GM19099 (cell line): ENCODE data around the gene BAHCC1.

Source experiments
- POLR2A ChIP-seq: IDR thresholded peaks from 3 replicates; pipeline ENCODE4 v1.6.1; 2011; ENCODE audit warnings: low read depth; ENCODE audit not compliant: insufficient read length; ENCODE audit errors: extremely low read depth

The BAHCC1 gene

DNA sequence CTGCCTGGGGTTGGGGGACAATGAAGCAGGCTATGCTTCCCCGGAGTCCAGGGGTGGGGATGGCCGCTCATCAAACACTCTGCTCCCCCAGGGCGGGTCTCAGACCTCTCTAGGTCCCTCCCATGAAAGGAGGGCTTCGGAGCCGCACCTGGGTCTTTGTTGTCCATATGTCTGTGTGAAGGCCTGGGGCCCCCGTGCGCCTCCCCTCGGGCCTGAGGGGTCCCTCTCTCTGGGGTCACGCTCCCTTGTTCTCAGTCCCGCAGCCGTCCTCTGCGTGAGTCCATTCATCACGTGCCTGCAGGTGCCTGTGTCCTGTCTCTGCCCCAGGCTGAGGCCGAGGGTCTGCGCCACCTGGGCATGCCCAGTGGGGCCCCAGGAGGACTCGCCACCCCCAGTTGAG, 15.6 kb downstream of the BAHCC1 start:
- TF ChIP-seq POLR2A, result no peak

DNA sequence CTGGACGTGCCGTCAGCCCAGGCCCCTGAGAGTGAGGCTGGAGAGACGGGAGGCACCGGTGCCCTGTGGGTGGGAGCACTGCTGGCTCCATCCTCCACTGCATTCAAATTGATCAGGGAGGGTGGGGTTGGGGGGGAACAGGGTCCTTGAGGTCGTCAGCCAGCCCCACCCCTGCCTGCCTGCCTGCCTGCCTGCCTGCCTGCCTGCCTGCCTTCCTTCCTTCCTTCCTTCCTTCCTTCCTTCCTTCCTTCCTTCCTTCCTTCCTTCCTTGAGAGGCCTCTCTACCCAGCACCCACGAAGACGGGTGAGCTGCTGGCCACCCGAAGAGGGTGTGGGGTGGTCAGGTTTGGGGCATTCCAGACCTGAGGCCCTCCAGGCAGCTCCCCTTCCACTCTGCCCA, 16.0 kb downstream of the BAHCC1 start:
- no peak for TF ChIP-seq POLR2A

DNA sequence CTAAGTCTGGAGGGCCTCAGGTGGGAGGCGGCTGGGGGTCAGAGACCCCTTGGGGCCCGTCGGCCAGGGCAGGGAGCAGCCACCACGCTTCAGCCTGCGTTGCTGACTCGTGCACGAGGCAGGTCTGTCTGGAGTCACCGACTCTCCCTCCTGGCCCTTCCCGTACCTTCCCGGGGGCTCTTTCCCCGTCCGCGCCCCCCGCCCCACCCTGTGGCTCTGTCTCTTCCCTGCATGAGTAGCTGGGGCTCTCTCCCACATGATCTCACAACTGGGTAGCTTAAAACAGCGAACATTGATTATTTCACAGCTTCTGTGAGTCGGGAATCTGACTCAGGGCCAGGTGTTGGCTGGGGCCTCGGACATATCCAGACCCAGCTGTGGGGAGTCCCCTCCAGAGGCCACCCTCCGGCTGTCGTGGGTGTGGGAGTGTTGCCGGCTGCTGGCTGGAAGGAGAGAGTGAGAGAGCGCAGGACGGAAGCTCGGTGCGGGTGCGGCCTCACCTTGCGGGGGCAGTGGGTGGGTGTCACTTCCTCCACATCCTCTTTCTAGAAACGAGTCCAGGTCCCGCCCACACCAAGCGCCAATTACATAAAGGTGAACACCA, 17.3 kb downstream of the BAHCC1 start:
- TF ChIP-seq POLR2A, result no peak

DNA sequence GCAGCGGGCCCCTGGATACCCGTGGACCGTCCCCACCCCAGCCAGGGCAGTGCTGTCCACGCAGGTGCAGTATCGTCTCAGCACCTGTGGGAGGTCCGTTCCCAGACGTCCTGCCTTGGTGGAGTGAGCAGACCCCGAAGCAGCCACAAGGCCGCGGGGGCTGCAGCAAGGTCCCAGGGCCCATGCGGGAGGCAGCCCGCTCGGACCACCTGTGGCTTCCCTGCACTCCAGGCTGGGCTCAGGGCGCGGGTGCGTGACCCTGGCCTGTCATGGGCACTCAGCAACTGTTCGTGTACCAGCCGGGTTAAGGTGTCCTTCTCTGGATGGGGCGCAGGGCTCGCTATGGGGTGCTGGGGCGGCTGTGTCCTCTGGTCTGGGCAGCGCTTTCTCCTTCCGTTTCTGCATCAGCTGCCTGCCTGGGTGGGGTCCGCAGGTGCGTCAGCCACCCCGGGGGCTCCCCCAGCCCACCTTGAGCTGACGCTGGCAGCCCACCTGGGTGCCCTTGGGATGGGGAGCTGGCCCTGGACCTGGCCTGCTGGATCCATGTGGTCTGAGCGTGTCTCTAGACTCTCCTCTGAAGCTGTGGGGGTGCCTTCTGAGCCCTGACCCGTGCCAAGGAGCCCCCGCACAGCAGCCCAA, 18.4 kb downstream of the BAHCC1 start:
- TF ChIP-seq POLR2A, result no peak

DNA sequence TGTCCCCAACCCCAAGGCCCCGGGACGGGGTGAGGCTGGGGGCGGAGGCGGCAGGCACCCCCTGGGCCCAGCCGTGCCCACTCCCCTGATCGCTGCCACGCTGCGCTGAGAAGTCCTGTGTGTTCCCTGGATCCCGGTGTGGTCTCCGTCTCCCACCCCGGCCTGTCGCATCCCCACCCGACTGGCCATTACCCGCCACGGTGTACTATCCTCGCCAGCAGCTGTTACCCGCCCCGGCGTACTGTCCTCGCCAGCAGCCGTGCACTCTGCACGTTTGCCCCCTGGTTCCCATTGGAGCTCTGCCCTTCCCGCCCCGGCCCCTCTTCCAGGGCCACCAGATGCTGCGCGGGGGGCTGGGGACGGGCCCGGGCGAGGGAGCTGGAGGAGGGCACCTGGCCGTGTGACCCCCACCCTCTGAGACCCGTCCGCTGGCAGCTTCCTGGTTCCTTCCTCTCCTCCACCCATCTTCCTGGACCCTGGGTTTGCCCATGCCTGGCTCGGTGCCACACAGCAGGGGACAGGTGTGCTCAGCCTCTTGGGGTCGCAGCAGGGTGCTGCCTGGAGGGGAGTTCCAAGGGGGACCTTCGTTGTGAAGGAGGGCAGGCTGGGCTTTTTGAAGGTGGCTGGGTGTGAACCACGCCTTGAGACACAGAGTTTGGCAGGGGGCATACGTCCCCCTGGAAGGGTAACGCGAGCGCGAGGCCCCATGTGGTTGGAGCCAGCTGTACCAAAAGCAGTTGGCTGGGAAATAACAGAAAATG, 19.7 kb downstream of the BAHCC1 start:
- TF ChIP-seq POLR2A, result no peak

DNA sequence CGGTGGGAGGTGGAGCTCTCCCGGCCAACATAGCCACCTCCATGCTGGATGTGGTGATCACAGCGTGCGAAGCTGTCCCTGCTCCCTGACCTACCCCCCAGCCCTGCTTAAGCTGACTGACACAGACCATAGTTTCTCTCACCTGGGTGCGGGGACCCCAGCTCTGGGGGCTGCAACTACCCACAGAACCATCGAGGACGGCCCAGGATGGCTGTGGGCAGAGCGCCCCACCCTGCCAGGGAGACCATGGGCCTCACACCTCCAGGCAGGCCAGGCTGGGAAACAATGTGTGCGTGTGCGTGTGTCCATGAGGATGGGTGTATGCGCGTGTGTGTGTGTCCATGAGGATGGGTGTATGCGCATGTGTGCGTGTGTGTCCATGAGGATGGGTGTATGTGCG, 20.4 kb downstream of the BAHCC1 start:
- TF ChIP-seq POLR2A, result no peak

DNA sequence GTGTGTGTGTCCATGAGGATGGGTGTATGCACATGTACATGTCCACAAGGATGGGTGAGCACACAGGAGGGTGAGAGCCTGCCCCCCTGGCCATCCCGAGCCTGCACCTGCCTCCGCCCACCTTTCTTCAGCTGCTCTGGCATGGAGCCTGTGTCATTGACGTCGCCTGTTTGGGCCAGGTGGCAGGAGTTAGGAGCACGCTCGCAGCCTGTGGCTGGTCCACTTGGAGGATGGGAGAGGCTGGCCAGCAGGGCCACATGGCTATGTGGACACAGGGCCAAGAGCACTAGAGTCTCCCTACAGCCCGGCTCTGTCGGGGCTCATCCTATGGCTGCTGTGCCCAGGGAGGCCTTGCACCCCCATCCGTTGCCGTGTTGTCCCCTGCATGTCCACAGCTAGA, 21.4 kb downstream of the BAHCC1 start:
- no peak for TF ChIP-seq POLR2A

DNA sequence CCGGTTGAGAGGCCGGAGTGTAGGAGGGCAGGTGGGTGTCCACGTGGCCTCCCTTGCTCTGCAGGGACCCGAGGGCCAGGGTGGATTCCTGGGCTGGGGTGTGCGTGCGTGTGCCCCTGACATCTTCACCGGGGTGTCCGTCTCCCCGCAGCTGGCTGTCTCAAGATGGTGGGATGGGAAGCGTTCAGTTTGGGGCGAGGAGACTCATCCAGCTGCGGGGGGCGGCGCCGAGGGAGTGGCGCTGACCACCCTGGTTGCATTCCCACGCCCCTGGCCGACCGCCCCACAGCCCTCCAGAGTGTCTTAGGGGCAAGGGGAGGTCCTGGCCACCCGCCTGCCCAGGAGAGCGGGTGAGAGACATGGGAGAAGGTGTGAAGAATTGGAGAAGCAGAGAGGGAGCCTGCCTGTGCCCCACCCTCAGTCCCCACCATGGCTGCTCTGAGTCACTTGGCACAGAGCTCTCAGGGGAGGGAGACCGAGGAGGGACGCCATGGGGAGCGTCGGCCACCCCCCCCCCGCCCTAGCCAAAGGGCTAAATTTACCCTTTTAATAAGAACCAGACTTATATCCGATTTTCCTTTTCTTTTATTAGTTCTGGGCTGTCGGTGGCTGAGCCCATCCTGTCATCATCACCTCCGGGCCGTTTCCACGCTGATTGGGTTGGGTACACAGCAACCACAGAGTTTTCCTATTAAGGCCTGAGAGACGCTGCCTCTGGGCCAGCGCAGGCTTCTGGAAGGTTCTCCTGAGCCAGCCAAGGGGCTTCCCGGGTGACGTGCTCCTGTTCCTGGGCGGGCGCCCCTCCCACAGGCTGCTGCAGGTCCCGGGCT, 22.0 kb downstream of the BAHCC1 start:
- TF ChIP-seq POLR2A, result no peak

DNA sequence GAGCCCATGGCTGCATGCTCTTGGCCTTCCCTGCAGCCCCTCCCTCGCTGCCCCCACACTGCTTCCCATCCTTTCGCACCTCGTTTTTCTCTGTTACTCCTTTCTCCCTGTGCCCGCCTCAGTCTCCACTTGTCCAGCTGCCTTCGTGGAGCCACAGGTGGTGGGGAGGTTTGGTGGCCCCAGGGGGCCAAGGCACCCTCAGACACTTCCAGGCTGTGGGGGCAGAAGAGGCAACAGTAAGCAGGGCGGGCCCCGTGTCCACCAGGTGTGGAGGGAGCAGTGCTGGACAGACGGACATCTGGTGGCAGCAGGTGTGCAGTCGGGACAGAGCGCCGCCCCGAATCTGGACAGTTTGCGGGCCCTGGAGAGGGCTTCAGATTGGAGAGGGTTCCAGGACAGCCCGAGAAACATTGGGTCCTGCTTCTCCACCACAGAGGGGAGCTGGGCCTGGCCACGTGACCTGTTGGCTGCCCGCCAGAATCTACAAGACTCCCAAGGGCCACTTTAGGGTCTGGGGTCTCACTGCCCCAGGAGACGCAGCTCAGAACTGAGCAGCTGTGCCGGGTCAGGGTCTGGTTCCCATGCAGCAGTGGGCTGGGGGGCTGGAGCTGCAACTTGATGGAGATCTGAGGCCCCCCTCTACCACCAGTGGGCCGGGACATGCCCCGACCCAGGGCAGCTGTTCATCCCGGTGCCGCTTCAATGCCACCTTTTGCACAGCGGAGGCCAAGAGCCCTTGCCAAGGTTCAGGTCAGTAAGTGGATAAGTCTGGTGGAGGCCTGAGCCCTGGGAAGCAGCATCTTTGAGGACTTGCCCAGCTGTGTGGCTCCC, 22.8 kb downstream of the BAHCC1 start:
- TF ChIP-seq POLR2A, result no peak

DNA sequence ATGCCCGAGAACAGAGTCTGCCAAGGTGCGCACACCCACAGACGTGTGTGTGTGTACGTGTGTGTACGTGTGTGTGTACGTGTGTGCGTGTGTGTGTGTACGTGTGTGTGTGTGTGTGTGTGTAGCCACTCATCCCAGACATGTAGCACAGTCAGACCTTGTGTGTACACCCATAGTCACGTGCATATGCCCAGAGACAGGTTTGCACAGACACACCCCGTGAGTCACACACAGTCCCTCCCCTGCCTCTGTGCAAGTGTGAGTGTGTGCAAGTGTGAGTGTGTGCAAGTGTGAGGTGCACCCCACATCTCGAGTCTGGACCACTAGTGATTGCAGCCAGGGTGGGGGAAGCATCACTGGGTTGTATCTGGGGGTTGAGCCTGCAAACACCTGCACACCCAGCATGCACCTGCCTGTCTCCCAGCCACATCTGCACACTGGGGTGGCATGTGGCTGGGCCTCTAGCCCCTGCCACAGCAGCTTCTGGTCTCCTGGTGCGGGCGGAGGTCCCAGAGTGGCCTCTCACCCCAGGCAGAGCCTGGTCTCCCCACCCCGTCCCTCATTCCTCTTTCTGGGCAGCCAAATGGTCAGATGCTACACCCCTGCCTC, 23.6 kb downstream of the BAHCC1 start:
- TF ChIP-seq POLR2A, result no peak

DNA sequence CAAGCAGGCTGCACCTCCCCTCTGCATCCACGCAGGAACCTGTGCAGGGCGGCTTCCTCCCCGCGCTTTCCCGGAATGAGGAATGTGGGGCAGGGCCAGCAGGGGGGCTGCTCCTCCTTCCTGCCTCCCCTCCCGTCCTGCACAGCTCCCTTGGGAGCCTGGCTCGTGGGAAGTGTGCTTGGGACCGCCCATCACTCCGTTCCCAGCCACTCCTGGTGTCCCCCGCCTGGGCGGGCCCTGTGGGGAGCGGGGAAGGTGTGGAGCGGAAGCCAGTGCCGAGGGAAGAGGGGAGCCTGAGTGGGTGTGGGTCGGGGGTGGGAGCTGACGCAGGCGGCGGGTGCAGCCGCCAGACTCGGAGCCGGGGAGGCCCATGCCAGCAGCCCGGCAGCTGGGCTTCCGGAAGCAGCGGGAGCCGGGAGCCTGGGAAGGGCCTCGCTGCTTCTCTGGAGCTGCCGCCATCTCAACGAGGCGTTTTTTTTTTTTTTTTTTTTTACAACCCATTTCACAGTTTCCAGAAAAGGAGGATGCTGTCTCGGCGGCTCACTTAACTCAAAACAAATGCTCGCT, 24.1 kb downstream of the BAHCC1 start:
- TF ChIP-seq POLR2A, result no peak

DNA sequence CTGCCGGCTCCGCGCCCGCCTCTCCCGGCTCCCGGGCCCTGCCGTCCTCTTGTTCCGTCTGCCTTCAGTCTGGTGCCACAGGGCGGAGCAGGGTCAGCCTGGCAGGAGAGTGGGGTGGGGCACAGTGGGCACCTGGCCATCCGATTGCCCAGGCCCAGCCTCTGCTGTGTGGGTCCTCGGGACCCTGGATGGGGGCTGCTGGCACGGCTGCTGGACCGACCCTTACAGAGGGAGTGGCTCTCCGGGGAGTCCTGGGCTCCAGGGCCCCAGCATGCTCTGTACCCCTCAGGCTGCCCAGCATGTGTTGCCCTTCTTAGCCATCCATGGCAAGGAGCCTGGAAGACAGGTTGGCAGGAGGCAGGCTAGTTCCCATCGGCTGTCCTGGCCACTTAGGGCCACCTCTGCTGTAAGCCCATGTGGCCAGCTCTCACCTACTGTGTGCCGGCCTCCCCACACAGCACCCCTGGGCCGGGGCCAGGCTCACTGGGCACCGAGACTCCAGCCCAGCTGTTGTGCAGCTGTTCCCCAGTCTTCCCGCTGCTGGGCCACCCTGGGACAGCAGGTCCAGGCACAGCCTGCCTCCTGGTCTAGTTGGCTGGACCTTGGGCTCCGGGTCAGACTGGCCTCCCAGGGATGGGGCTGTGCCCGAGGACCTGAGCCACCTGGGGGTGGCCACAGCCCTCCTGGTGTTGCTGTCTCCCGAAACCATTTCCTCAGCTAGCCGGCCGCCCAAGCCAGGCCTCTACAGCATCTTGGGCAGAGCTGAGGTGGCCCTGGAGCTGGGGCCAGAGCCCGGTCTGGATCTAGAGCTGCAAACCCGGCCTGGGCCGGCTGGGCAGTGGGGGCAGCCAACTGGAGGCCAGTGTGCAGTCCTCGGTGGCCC, 24.9 kb downstream of the BAHCC1 start:
- no peak for TF ChIP-seq POLR2A
